Ectodermal cell (in vitro differentiated cells): ENCODE results near the gene TNFRSF14.

Experiments used
- H3K27ac ChIP-seq: 2 replicates; pipeline ENCODE4 v1.7.0; 2013; ENCODE audit warnings: mild to moderate bottlenecking, low read depth, low read length; ENCODE audit not compliant: insufficient read depth, poor library complexity, severe bottlenecking
- H3K27me3 ChIP-seq: 2 replicates; pipeline ENCODE4 v1.7.0; 2013; ENCODE audit warnings: mild to moderate bottlenecking, low read length; ENCODE audit not compliant: insufficient read depth, control insufficient read depth, poor library complexity, severe bottlenecking
- H3K36me3 ChIP-seq: one replicate; pipeline ENCODE4 v1.7.0; 2013; ENCODE audit warnings: low read length; ENCODE audit not compliant: control insufficient read depth, insufficient read depth
- H3K4me1 ChIP-seq: one replicate; pipeline ENCODE4 v1.7.0; 2013; ENCODE audit warnings: low read length; ENCODE audit not compliant: control insufficient read depth, insufficient read depth
- H3K4me3 ChIP-seq: 2 replicates; pipeline ENCODE4 v1.7.0; 2013; ENCODE audit warnings: low read depth, low read length, control low read depth; ENCODE audit not compliant: insufficient read depth
- H3K9me3 ChIP-seq: 2 replicates; pipeline ENCODE4 v1.7.0; 2013; ENCODE audit warnings: mild to moderate bottlenecking, low read length, moderate library complexity; ENCODE audit not compliant: control insufficient read depth
- WGBS, 2 experiments: methylation state at CpG; one replicate each; pipeline ENCODE4 v1.1.7; 2013; ENCODE audit warnings: missing lambda C conversion rate in 2 of 2; 5-methylcytosine and 5-hydroxymethylcytosine counted together

TNFRSF14 gene

GRCh38 chr1:2528966-2529783 lies 27.0 kb upstream of the TNFRSF14 start:
- 1 to 2% methylated on average over 84 of the region's 84 CpGs for WGBS, 2 experiments

GRCh38 chr1:2529784-2530512 lies 26.2 kb upstream of the TNFRSF14 start, which contains the start of gene HES5:
Gene HES5, minus strand, starts transcription at chr1:2530263. Its CDS starts 99 bp downstream, at chr1:2530164.
- no peaks in the 10 kb centered on the region for H3K36me3 ChIP-seq
- no peaks in the 10 kb centered on the region for H3K9me3 ChIP-seq
- H3K27ac ChIP-seq = no peak within 1 kb of the TSS
- H3K4me3 ChIP-seq = peak within 1 kb of the TSS; percentile 52
- peaks cover 58% of the 10 kb centered on the region for H3K4me1 ChIP-seq
- 1% methylated on average over 91 of the region's 91 CpGs for WGBS, 2 experiments
- peaks cover 84% of the 10 kb centered on the region for H3K27me3 ChIP-seq

More at GRCh38 chr1:2528966-2529783, 27.0 kb upstream of the TNFRSF14 start:
- peaks cover 76% of the 10 kb centered on the region for H3K27me3 ChIP-seq
- H3K36me3 ChIP-seq = no peaks in the 10 kb centered on the region
- peak overlapping the region; percentile 52 for H3K4me3 ChIP-seq
- no peak overlapping the region for H3K27ac ChIP-seq
- no peaks in the 10 kb centered on the region for H3K9me3 ChIP-seq
- H3K4me1 ChIP-seq = peaks cover 57% of the 10 kb centered on the region

- H3K4me1 ChIP-seq = peaks cover 61% of the 10 kb centered on the region
- no peak overlapping the region for H3K4me3 ChIP-seq
- 39 to 40% methylated on average over 27 to 29 of the region's 30 CpGs for WGBS, 2 experiments
- H3K9me3 ChIP-seq = no peaks in the 10 kb centered on the region
- no peaks in the 10 kb centered on the region for H3K36me3 ChIP-seq
- no peak overlapping the region for H3K27ac ChIP-seq
- peaks cover 91% of the 10 kb centered on the region for H3K27me3 ChIP-seq
Measured at GRCh38 chr1:2530513-2531361, 25.4 kb upstream of the TNFRSF14 start.

- Histone ChIP-seq H3K36me3 (no peaks in the 10 kb centered on the region), H3K27me3 (peaks cover 84% of the 10 kb centered on the region), H3K4me3 (no peak overlapping the region), H3K9me3 (no peaks in the 10 kb centered on the region), H3K27ac (no peak overlapping the region), H3K4me1 (peaks cover 55% of the 10 kb centered on the region)
- 79 to 89% methylated on average over 20 to 23 of the region's 23 CpGs for WGBS, 2 experiments
Measured at GRCh38 chr1:2532485-2533160, 23.5 kb upstream of the TNFRSF14 start.

GRCh38 chr1:2533365-2533764 lies 22.8 kb upstream of the TNFRSF14 start:
- Histone ChIP-seq H3K27ac (no peak overlapping the region), H3K9me3 (no peaks in the 10 kb centered on the region), H3K27me3 (peaks cover 78% of the 10 kb centered on the region), H3K36me3 (no peaks in the 10 kb centered on the region), H3K4me1 (peaks cover 48% of the 10 kb centered on the region), H3K4me3 (no peak overlapping the region)
- 84 to 85% methylated on average over 11 of the region's 11 CpGs for WGBS, 2 experiments

GRCh38 chr1:2534315-2534686 lies 21.9 kb upstream of the TNFRSF14 start:
- Histone ChIP-seq H3K9me3 (no peaks in the 10 kb centered on the region), H3K27me3 (peaks cover 75% of the 10 kb centered on the region), H3K4me3 (no peak overlapping the region), H3K36me3 (no peaks in the 10 kb centered on the region), H3K4me1 (peaks cover 46% of the 10 kb centered on the region), H3K27ac (no peak overlapping the region)
- 69 to 74% methylated on average over 7 of the region's 7 CpGs for WGBS, 2 experiments

GRCh38 chr1:2534687-2535441 lies 21.3 kb upstream of the TNFRSF14 start:
- Histone ChIP-seq H3K36me3 (no peaks in the 10 kb centered on the region), H3K4me1 (peaks cover 46% of the 10 kb centered on the region), H3K9me3 (no peaks in the 10 kb centered on the region), H3K27me3 (peaks cover 70% of the 10 kb centered on the region), H3K27ac (no peak overlapping the region), H3K4me3 (no peak overlapping the region)
- WGBS, 2 experiments = 55 to 60% methylated on average over 18 of the region's 18 CpGs

GRCh38 chr1:2535455-2535854 lies 20.7 kb upstream of the TNFRSF14 start:
- H3K36me3 ChIP-seq = no peaks in the 10 kb centered on the region
- H3K4me3 ChIP-seq = no peak overlapping the region
- H3K27ac ChIP-seq = no peak overlapping the region
- H3K9me3 ChIP-seq = no peaks in the 10 kb centered on the region
- 45 to 52% methylated on average over 27 of the region's 27 CpGs for WGBS, 2 experiments
- peaks cover 64% of the 10 kb centered on the region for H3K27me3 ChIP-seq
- H3K4me1 ChIP-seq = peaks cover 46% of the 10 kb centered on the region

GRCh38 chr1:2535981-2536380 lies 20.2 kb upstream of the TNFRSF14 start:
- no peak overlapping the region for H3K27ac ChIP-seq
- H3K4me3 ChIP-seq = no peak overlapping the region
- H3K36me3 ChIP-seq = no peaks in the 10 kb centered on the region
- 84 to 88% methylated on average over 9 of the region's 9 CpGs for WGBS, 2 experiments
- H3K4me1 ChIP-seq = peaks cover 41% of the 10 kb centered on the region
- no peaks in the 10 kb centered on the region for H3K9me3 ChIP-seq
- peaks cover 58% of the 10 kb centered on the region for H3K27me3 ChIP-seq
